Stomach (tissue), 4 donors: Measurements from ENCODE around the gene CRB2.

ENCODE experiments used
- POLR2AphosphoS5 ChIP-seq, 3 donors: sonication (generic); formaldehyde crosslinking; IDR thresholded peaks; one replicate each; pipeline ENCODE4 v1.6.1; 2016; ENCODE audit warnings: antibody characterized with exemption in 3 of 3
- TF ChIP-seq, protein P1 (sequence below), 7 experiments: fragments of 450-650 bp in 4 of 7; fragments of 200-600 bp in 3 of 7; sonication (generic) in 3 of 7; IDR thresholded peaks; one replicate each; pipeline ENCODE4 v1.5.1; 2016 to 2019; ENCODE audit warnings: antibody characterized with exemption in 7 of 7, control low read depth in 2 of 7, mild to moderate bottlenecking in 1 of 7

- TF ChIP-seq, protein P1, sequence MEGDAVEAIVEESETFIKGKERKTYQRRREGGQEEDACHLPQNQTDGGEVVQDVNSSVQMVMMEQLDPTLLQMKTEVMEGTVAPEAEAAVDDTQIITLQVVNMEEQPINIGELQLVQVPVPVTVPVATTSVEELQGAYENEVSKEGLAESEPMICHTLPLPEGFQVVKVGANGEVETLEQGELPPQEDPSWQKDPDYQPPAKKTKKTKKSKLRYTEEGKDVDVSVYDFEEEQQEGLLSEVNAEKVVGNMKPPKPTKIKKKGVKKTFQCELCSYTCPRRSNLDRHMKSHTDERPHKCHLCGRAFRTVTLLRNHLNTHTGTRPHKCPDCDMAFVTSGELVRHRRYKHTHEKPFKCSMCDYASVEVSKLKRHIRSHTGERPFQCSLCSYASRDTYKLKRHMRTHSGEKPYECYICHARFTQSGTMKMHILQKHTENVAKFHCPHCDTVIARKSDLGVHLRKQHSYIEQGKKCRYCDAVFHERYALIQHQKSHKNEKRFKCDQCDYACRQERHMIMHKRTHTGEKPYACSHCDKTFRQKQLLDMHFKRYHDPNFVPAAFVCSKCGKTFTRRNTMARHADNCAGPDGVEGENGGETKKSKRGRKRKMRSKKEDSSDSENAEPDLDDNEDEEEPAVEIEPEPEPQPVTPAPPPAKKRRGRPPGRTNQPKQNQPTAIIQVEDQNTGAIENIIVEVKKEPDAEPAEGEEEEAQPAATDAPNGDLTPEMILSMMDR (IDR thresholded peaks at IDR 0.05): no peak
- no peak for TF ChIP-seq POLR2AphosphoS5 (IDR thresholded peaks at IDR 0.05)
These were observed 16.1 kb upstream of the CRB2 start for GRCh38 chr9:123339666-123340510.
